ENCODE results near the gene PDE10A.

DNA sequence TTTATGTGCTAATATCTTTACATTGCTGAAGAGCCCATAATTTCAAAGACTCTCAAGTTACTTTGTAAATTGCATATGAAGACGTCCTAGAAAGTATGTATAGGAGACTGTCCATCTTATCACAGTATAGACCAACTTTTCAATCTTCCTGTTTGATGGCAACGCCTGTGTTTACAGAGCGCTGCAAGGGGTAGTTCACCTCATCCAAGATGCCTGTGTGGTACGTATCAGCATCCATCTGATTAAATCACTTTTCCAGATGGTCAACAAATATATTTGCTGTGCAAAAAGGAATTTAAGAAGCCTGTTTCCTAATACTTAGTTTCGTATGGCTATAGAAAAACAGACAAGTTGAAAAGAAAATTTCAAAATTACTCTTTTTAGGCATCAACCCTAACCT lies 17.9 kb upstream of the PDE10A start:
- TF ChIP-seq EZH2 (IDR thresholded peaks at IDR 0.05; ENCODE audit: borderline replicate concordance, low read length) = no peak
- TF ChIP-seq, protein P1, sequence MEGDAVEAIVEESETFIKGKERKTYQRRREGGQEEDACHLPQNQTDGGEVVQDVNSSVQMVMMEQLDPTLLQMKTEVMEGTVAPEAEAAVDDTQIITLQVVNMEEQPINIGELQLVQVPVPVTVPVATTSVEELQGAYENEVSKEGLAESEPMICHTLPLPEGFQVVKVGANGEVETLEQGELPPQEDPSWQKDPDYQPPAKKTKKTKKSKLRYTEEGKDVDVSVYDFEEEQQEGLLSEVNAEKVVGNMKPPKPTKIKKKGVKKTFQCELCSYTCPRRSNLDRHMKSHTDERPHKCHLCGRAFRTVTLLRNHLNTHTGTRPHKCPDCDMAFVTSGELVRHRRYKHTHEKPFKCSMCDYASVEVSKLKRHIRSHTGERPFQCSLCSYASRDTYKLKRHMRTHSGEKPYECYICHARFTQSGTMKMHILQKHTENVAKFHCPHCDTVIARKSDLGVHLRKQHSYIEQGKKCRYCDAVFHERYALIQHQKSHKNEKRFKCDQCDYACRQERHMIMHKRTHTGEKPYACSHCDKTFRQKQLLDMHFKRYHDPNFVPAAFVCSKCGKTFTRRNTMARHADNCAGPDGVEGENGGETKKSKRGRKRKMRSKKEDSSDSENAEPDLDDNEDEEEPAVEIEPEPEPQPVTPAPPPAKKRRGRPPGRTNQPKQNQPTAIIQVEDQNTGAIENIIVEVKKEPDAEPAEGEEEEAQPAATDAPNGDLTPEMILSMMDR (conservative IDR thresholded peaks at IDR 0.05 in 1 of 2, IDR thresholded peaks at IDR 0.05 in 1 of 2; ENCODE audit: extremely low read depth in 1 of 2, insufficient read depth in 1 of 2, low read depth in 1 of 2, low read length in 2 of 2) = no peak
